HepG2 (cell line): ENCODE results near the gene HORMAD2. TPM values are rescaled to one million over a fixed set of nuclear protein-coding genes. Genes with fewer than 3 reads are reported as not detected.
A peak's percentile ranks its signal among the peaks of the same experiment; 100 is the strongest.

Experiments used
- ATAC-seq: fragments of 200-7000 bp; cut with Tn5 transposase; 3 replicates; pipeline ENCODE4 v1.9.1; 2020; ENCODE audit warnings: mild to moderate bottlenecking, moderate library complexity
- BruUV-seq: library from RNA; stranded (reverse); fragments of 400-500 nt; replicated peaks from 2 replicates; lab custom pipeline; 2021; lab: Mats Ljungman, UMichigan
- CTCF ChIA-PET: fragments of 300-600 bp; formaldehyde crosslinking; extraction: SDS; loops from one replicate; lab custom pipeline; 2021; ENCODE audit warnings: low total read pairs, inconsistent platforms, low intra/inter-chr PET ratio; lab: Yijun Ruan, JAX
- POLR2A ChIA-PET: fragments of 350-600 bp; sonication (Branson Sonifier 250); formaldehyde crosslinking; loops from one replicate; lab custom pipeline; 2020; ENCODE audit warnings: antibody characterized with exemption, inconsistent platforms; lab: Yijun Ruan, JAX
- DNase-seq: peaks from one replicate; pipeline ENCODE4 v3.0.0-alpha.2; 2015; ENCODE audit warnings: low spot score
- FAIRE-seq: peaks from 3 replicates; lab custom pipeline; 2011; peaks lifted over from hg19 to GRCh38; lab: Jason Lieb, UNC
- H2AFZ ChIP-seq: one replicate; pipeline ENCODE4 v1.6.1; 2011; ENCODE audit warnings: low read length, inconsistent platforms
- H3K27ac ChIP-seq: fragments of 300-600 bp; 3 replicates; pipeline ENCODE4 v1.8.0; 2011; ENCODE audit warnings: mixed run types, mild to moderate bottlenecking, mixed read lengths, low read length, inconsistent platforms; ENCODE audit not compliant: insufficient read depth; ENCODE audit errors: extremely low read length
- H3K27me3 ChIP-seq, 2 experiments: fragments of 200-600 bp in 1 of 2; 2 replicates in 1 of 2; 3 replicates in 1 of 2; pipeline versions ENCODE4 v1.6.0 to v1.8.0; 2011; ENCODE audit warnings: low read length in 2 of 2, mild to moderate bottlenecking in 2 of 2, moderate library complexity in 2 of 2, inconsistent platforms in 1 of 2; ENCODE audit not compliant: insufficient read depth in 2 of 2, control insufficient read depth in 1 of 2
- H3K36me3 ChIP-seq, 2 experiments: fragments of 200-600 bp in 1 of 2; replicated peaks in 1 of 2; 2 replicates in 1 of 2; 3 replicates in 1 of 2; pipeline versions ENCODE4 v1.5.1 to v1.8.0; 2011; ENCODE audit warnings: low read length in 2 of 2, inconsistent platforms in 1 of 2; ENCODE audit not compliant: insufficient read depth in 2 of 2, control insufficient read depth in 1 of 2
- H3K4me1 ChIP-seq: 2 replicates; pipeline ENCODE4 v1.5.1; 2012; ENCODE audit warnings: low read length, inconsistent platforms; ENCODE audit not compliant: insufficient read depth
- H3K4me2 ChIP-seq: 2 replicates; pipeline ENCODE4 v1.6.0; 2011; ENCODE audit warnings: low read depth, low read length, inconsistent platforms
- H3K4me3 ChIP-seq, 3 experiments: fragments of 200-600 bp in 1 of 3; sonication (generic), shearing (Covaris generic) in 1 of 3; replicated peaks in 1 of 3; 2 replicates each; pipeline ENCODE4 v1.5.1; 2011 to 2016; ENCODE audit warnings: low read length in 3 of 3, inconsistent platforms in 2 of 3, low read depth in 2 of 3, mild to moderate bottlenecking in 2 of 3, control low read depth in 1 of 3, mixed read lengths in 1 of 3; ENCODE audit not compliant: insufficient read depth in 1 of 3
- H3K79me2 ChIP-seq: one replicate; pipeline ENCODE4 v1.6.1; 2011; ENCODE audit warnings: low read length, inconsistent platforms; ENCODE audit not compliant: insufficient read depth
- H3K9ac ChIP-seq: 2 replicates; pipeline ENCODE4 v1.6.0; 2011; ENCODE audit warnings: mild to moderate bottlenecking, low read depth, low read length, inconsistent platforms; ENCODE audit not compliant: insufficient read depth
- H3K9me3 ChIP-seq: 2 replicates; pipeline ENCODE4 v1.5.1; 2012; ENCODE audit warnings: mild to moderate bottlenecking, low read length
- H4K20me1 ChIP-seq: 2 replicates; pipeline ENCODE4 v1.6.0; 2011; ENCODE audit warnings: inconsistent platforms, mild to moderate bottlenecking, low read length, moderate library complexity; ENCODE audit not compliant: insufficient read depth
- ARHGAP35 ChIP-seq: sonication (generic); formaldehyde crosslinking; IDR thresholded peaks from 2 replicates; pipeline ENCODE4 v1.9.0; 2022; ENCODE audit warnings: mild to moderate bottlenecking, inconsistent platforms, moderate library complexity, missing genetic modification reagents, borderline replicate concordance
- ARID2 ChIP-seq: sonication (generic); formaldehyde crosslinking; IDR thresholded peaks from 2 replicates; pipeline ENCODE4 v1.8.1; 2022; ENCODE audit warnings: mild to moderate bottlenecking, missing genetic modification reagents, borderline replicate concordance
- ATF4 ChIP-seq, 2 experiments: fragments of 450-650 bp in 1 of 2; sonication (generic) in 1 of 2; formaldehyde crosslinking; IDR thresholded peaks; 2 replicates each; pipeline versions ENCODE4 v1.5.0 to v1.8.0; 2020 to 2022; ENCODE audit warnings: mild to moderate bottlenecking in 1 of 2, missing genetic modification reagents in 1 of 2
- BHLHE40 ChIP-seq: IDR thresholded peaks from 2 replicates; pipeline ENCODE4 v1.6.1; 2011; ENCODE audit warnings: low read length, improper control_type of control experiment
- GFI1 ChIP-seq: sonication (generic); formaldehyde crosslinking; IDR thresholded peaks from 2 replicates; pipeline ENCODE4 v1.5.0; 2020; ENCODE audit warnings: missing genetic modification reagents, mild to moderate bottlenecking, borderline replicate concordance
- RNF2 ChIP-seq: fragments of 450-650 bp; conservative IDR thresholded peaks from 2 replicates; pipeline ENCODE4 v1.6.1; 2016; ENCODE audit warnings: low read depth
- ZFP36 ChIP-seq: fragments of 150-350 bp; IDR thresholded peaks from 2 replicates; pipeline ENCODE4 v1.6.1; 2018; ENCODE audit warnings: borderline replicate concordance, low read length, low read depth; ENCODE audit not compliant: partially characterized antibody
- ZNF24 ChIP-seq: fragments of 450-650 bp; IDR thresholded peaks from 2 replicates; pipeline ENCODE4 v1.6.1; 2017; ENCODE audit warnings: antibody characterized with exemption, mild to moderate bottlenecking
- ZNF430 ChIP-seq: sonication (generic); formaldehyde crosslinking; IDR thresholded peaks from 2 replicates; pipeline ENCODE4 v1.9.0; 2021; ENCODE audit warnings: mild to moderate bottlenecking, missing genetic modification reagents
- ZNF558 ChIP-seq: sonication (generic); formaldehyde crosslinking; IDR thresholded peaks from 2 replicates; pipeline ENCODE4 v1.9.0; 2022; ENCODE audit warnings: mild to moderate bottlenecking, missing genetic modification reagents, borderline replicate concordance
- ZSCAN30 ChIP-seq: sonication (generic); formaldehyde crosslinking; IDR thresholded peaks from 2 replicates; pipeline ENCODE4 v1.5.0; 2020; ENCODE audit warnings: mild to moderate bottlenecking, missing genetic modification reagents
- WGBS: methylation state at CpG from one replicate; pipeline ENCODE4 v1.1.6; 2017; ENCODE audit warnings: low lambda C conversion rate; 5-methylcytosine and 5-hydroxymethylcytosine counted together
- in situ Hi-C: cut with HindIII; loops from 2 replicates; pipeline ENCODE4 v1.10.0; 2017; ENCODE audit warnings: low pct_unique_long_range_greater_than_20kb; ENCODE audit not compliant: extremely low pct_ligation_motif_present
- intact Hi-C: fragments of 100-400 bp; cut with micrococcal nuclease; formaldehyde crosslinking; loops from one replicate; pipeline ENCODE4 v1.10.0; 2022; ENCODE audit not compliant: unreplicated experiment
- polyA plus RNA-seq, 8 experiments: library from polyadenylated mRNA; depleted of rRNA in 3 of 8; stranded (reverse) in 7 of 8; unstranded in 1 of 8; fragments of >200 nt; fragmentation: Illumina TruSeq in 4 of 8; extraction: Trizol in 4 of 8; gene quantifications; 2 replicates each; pipeline versions ENCODE4 v1.2.1 to v1.2.3, GENCODE V29; 2011 to 2016; ENCODE audit warnings: low read depth in 4 of 8, missing spikeins in 1 of 8, mixed read lengths in 1 of 8; ENCODE audit not compliant: insufficient read depth in 1 of 8
- total RNA-seq, 5 experiments: library from RNA; depleted of rRNA; stranded (reverse); fragments of >200 nt; fragmentation: Illumina TruSeq; extraction: Trizol; gene quantifications; 2 replicates each; pipeline ENCODE4 v1.2.3, GENCODE V29; 2016; ENCODE audit warnings: low read depth in 1 of 5
- TF ChIP-seq, protein P1 (sequence below): sonication (generic); formaldehyde crosslinking; IDR thresholded peaks from 2 replicates; pipeline ENCODE4 v1.4.0; 2020; ENCODE audit warnings: mild to moderate bottlenecking, missing genetic modification reagents

Gene HORMAD2
- total and polyA plus RNA-seq, 2 of the 13 experiments (the other 11 are each of a cell fraction or from before 2014, with no cell fraction given) = not detected

GRCh38 chr22:30045901-30046715, 34.2 kb upstream of the HORMAD2 start:
- BruUV-seq = no TSS peak
- Histone ChIP-seq H3K27me3 (peaks cover 3 to 20% of the 10 kb centered on the region in 2 experiments; a peak in 4 of 5 replicates), H3K27ac (no peak overlapping the region), H3K79me2 (no peaks in the 10 kb centered on the region), H3K4me1 (peaks cover 15% of the 10 kb centered on the region), H3K9ac (no peak overlapping the region), H4K20me1 (no peaks in the 10 kb centered on the region), H3K36me3 (no peaks in the 10 kb centered on the region), H2AFZ (no peak overlapping the region), H3K4me3 (no peak overlapping the region), H3K9me3 (no peaks in the 10 kb centered on the region), H3K4me2 (no peak overlapping the region)
- ChIA-PET POLR2A (no interaction called here), CTCF (no interaction called here)
- in situ Hi-C loops = no loop called here
- no peak for FAIRE-seq
- WGBS = 62% methylated on average over 12 of the region's 21 CpGs
- intact Hi-C loops = no loop called here
- TF ChIP-seq ZNF558 (no peak), GFI1 (CRISPR knock-in tag) (no peak), ZSCAN30 (no peak), ZFP36 (no peak), ARID2 (CRISPR knock-in tag) (no peak), ZNF430 (CRISPR knock-in tag) (no peak)
- DNase-seq = no peak
- ATAC-seq = no peak

- Histone ChIP-seq H4K20me1 (no peaks in the 10 kb centered on the region), H3K4me1 (peaks cover 15% of the 10 kb centered on the region), H3K9ac (no peak overlapping the region), H3K9me3 (no peaks in the 10 kb centered on the region), H3K36me3 (no peaks in the 10 kb centered on the region), H3K27ac (no peak overlapping the region), H3K4me3 (no peak overlapping the region; a peak in 1 of 6 replicates), H3K79me2 (no peaks in the 10 kb centered on the region), H2AFZ (no peak overlapping the region), H3K4me2 (peak overlapping the region; percentile 52), H3K27me3 (peaks cover 3 to 14% of the 10 kb centered on the region in 2 experiments; a peak in 4 of 5 replicates)
- WGBS = 61% methylated on average over 10 of the region's 15 CpGs
- CTCF ChIA-PET = no interaction called here
- in situ Hi-C loops = no loop called here
- intact Hi-C loops = no loop called here
- TF ChIP-seq, protein P1, sequence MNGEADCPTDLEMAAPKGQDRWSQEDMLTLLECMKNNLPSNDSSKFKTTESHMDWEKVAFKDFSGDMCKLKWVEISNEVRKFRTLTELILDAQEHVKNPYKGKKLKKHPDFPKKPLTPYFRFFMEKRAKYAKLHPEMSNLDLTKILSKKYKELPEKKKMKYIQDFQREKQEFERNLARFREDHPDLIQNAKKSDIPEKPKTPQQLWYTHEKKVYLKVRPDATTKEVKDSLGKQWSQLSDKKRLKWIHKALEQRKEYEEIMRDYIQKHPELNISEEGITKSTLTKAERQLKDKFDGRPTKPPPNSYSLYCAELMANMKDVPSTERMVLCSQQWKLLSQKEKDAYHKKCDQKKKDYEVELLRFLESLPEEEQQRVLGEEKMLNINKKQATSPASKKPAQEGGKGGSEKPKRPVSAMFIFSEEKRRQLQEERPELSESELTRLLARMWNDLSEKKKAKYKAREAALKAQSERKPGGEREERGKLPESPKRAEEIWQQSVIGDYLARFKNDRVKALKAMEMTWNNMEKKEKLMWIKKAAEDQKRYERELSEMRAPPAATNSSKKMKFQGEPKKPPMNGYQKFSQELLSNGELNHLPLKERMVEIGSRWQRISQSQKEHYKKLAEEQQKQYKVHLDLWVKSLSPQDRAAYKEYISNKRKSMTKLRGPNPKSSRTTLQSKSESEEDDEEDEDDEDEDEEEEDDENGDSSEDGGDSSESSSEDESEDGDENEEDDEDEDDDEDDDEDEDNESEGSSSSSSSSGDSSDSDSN = no peak
- TF ChIP-seq BHLHE40 (no peak), ZNF24 (no peak), RNF2 (no peak), ATF4 (CRISPR knock-in tag; IDR thresholded peaks at IDR 0.05) (no peak), ARHGAP35 (CRISPR knock-in tag) (no peak)
- no peak for DNase-seq
- BruUV-seq = no TSS peak
- FAIRE-seq = no peak
- POLR2A ChIA-PET = interaction anchor here (0.9 kb wide), 1 partner anchor 9 kb away, joined by 3 read pairs; no protein-coding TSS in a partner anchor
- no peak for ATAC-seq
These were observed 33.4 kb upstream of the HORMAD2 start for GRCh38 chr22:30046716-30047363.
